Adipose tissue (tissue), 3 donors: ENCODE results near the gene DNPEP. TPM values are rescaled to one million over a fixed set of nuclear protein-coding genes. Genes with fewer than 3 reads are reported as not detected.

Source experiments
- H3K27ac ChIP-seq: one replicate; pipeline ENCODE4 v1.5.1; 2013; ENCODE audit warnings: low read depth, low read length
- WGBS, 3 donors: extraction: QIAGEN DNeasy Blood & Tissue Kit; methylation state at CpG; one replicate each; pipeline ENCODE4 v1.1.7; 2013; 5-methylcytosine and 5-hydroxymethylcytosine counted together
- polyA plus RNA-seq, 3 donors: library from polyadenylated mRNA; stranded (reverse); fragments of 200-250 nt; gene quantifications; one replicate each; pipeline ENCODE4 v1.2.3, GENCODE V29; 2013
- donor health status: healthy with polysubstance abuse.
- donor health status: Bipolar disorder and iron deficiency.
- donor health status: healthy.

DNPEP gene
- polyA plus RNA-seq, 3 donors: 43.8 to 100 (median 95.8) TPM

GRCh38 chr2:219384083-219384713 is 3.5 kb downstream of the DNPEP start:
- H3K27ac ChIP-seq: no peak overlapping the region
- WGBS, 3 donors: 90% methylated on average over 15 of the region's 15 CpGs

DNA sequence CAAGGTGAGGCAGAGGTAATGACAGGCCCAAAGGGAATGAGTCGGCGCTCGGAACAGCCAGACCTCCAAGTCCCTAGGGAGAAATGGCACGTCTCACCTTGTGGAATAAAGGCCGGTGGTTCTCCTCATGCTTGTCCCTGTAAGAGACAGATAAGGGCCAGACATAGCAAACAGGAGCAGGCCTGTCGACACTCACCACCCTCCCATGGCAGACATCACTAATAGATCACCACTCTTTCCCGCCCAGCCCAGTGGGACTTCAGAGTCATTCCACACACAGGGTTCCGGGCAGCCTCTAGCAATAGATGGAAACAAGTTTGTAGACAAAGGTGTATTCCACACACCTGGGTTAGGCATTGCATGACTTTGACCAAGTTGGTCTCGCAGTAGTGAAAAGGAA is 6.3 kb downstream of the DNPEP start:
- H3K27ac ChIP-seq: no peak overlapping the region
- WGBS, 3 donors: 82 to 92% (median 92%) methylated on average over 9 of the region's 9 CpGs

GRCh38 chr2:219380926-219381325 is 6.8 kb downstream of the DNPEP start:
- H3K27ac ChIP-seq: no peak overlapping the region

DNA sequence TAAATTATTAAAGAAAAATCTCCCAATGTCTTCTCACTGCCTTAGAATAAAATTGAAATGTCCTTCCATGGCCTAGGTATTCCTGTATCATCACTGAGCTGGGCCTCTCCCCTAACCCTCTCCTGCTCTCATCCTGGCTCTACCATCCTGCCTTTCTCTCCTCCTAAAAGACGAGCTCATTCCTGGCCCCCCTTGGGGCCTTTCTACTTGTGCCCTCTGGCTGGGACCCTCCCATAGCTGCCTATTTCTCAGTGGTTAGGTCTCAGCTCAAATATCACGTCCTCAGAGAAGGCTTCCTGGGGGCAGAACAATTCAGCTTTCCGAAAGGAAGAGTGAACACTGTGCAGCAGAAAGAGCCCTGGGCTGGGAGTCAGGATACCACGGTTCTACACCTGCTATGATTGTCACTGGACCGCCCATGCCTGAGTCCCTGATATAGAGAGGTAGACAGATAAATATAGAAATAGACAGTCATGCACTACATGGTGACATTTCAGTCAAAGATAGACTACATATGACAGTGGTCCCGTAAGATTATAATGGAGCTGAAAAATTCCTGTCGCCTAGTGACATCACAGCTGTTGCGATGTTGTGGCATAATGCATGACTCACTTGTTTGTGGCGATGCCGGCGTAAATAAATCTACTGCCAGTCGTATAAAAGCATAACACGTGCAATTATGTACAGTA is 9.4 kb downstream of the DNPEP start:
- WGBS, 3 donors: 92% methylated on average over 13 of the region's 13 CpGs

DNA sequence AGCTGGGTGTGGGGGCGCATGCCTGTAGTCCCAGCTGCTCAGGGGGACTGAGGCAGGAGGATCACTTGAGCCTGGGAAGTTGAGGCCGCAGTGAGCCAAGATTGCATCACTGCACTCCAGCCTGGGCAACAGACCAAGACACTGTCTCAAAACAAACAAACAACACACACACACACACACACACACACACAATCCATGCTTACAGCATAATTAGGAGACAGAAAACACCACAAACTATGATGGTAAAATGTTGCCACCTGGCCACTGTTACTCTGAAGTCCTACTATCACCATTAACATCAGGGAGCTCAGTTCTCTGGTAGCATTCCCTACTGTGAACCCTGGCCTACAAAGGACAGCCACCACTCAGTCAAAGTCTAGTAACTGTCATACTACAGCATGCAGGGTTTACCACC is 18.3 kb downstream of the DNPEP start:
- 25 to 36% (median 29%) methylated on average over 2 of the region's 2 CpGs for WGBS, 3 donors
- H3K27ac ChIP-seq: no peak overlapping the region

More for the DNA sequence above, 9.4 kb downstream of the DNPEP start:
- H3K27ac ChIP-seq: no peak overlapping the region

DNA sequence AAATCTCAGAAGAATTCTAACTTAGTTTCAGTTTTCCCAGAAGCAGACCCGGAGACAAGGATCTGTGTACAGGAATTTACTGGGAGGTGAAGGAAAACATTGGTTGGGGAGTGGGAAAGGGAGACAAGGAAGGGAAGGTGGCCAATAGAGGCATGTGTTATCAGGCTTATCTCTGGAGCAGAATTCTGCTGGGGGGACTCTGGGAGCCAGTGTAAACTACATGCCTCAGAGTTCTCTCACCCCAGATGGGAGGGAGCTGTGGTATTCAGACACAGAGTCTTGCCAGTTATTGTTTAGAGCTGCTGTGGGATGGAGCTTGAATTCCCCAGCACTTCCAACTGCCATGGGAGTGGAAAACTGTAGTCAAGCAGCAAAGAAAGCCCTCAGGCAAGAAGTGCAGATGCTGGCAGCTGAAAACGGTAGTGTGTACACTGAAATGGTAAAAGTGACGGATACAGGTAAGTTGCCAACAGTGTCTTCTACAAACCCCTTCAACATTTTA is 19.0 kb downstream of the DNPEP start:
- no peak overlapping the region for H3K27ac ChIP-seq
- 42 to 55% (median 51%) methylated on average over 3 of the region's 3 CpGs for WGBS, 3 donors

GRCh38 chr2:219362524-219363164 is 25.1 kb downstream of the DNPEP start:
- WGBS, 3 donors: 39 to 55% (median 39%) methylated on average over 3 of the region's 3 CpGs
- no peak overlapping the region for H3K27ac ChIP-seq

GRCh38 chr2:219362072-219362471 is 25.6 kb downstream of the DNPEP start:
- WGBS, 3 donors: 95 to 99% (median 98%) methylated on average over 5 of the region's 5 CpGs

DNA sequence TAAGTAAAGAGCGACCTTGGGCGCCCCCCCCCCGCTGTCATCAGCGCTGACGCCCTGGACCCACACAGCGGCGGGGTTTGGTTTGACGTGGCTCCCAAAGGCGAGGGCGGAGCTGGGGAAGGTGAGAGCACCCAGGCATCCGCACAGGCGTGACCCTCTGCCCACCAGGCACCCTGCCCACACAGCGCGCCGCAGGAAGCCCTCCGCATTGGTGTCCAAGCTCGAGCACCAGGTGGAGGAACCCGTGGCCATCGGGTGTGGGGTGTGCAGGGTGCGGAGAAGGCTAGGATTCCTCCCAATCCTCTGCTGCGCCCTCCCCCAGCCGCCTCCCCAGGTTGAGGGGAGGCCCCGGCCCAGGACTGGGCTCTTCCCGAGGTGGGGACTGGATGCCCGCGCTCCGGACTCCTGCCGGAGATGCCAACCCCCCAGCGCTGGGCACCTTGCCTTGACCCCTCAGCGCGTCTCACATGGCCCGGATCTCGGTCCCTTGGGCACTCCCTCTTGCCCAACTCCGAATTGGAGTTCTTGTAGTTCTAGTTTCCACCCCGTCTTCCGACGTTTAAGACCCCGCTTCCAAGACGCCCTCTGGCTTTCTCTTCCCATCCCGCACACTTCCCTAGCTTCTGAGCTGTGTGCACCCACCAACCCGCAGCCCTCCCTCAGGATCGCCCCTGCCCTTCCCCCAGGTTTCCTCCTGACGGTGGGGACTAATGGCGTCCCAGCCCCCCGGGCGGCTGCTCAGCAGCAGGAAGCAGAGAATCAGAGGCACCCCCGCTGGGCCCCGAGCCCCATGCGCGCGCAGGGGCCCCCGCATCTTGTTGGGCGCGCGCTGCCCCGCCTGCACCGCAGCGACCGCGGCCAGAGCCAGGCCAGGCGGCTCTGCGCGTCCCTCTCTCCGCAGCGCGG is 29.3 kb downstream of the DNPEP start:
- no peak overlapping the region for H3K27ac ChIP-seq
- WGBS, 3 donors: 2 to 5% (median 4%) methylated on average over 58 to 66 of the region's 66 CpGs

More at GRCh38 chr2:219362072-219362471, 25.6 kb downstream of the DNPEP start:
- H3K27ac ChIP-seq: no peak overlapping the region

GRCh38 chr2:219356834-219357233 is 30.9 kb downstream of the DNPEP start:
- H3K27ac ChIP-seq: no peak overlapping the region
- 31 to 68% (median 57%) methylated on average over 1 of the region's 1 CpG for WGBS, 3 donors

DNA sequence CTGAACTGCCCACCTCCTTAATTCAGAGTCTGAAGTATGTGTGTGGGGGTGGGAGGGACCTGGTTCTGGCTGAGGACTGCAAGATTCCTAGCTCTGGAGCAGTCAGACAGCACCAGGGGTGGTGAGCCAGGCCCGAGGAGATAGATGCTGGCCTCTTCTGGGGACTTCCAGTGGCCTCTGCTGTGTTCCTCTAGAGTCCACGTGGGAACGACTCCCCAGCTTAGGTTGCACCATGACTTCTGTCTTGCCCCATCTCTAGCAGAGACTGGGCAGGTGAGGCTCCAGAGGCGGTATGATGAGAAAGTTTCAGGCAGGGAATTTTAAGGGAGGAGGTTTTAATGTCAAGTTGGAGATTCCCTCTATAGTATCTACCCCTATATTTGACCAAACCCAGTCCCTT is 33.1 kb downstream of the DNPEP start:
- H3K27ac ChIP-seq: no peak overlapping the region
- 63 to 69% (median 66%) methylated on average over 4 of the region's 4 CpGs for WGBS, 3 donors

- 71 to 80% (median 79%) methylated on average over 5 of the region's 5 CpGs for WGBS, 3 donors
- no peak overlapping the region for H3K27ac ChIP-seq
Measured at GRCh38 chr2:219353129-219353528, 34.6 kb downstream of the DNPEP start.

DNA sequence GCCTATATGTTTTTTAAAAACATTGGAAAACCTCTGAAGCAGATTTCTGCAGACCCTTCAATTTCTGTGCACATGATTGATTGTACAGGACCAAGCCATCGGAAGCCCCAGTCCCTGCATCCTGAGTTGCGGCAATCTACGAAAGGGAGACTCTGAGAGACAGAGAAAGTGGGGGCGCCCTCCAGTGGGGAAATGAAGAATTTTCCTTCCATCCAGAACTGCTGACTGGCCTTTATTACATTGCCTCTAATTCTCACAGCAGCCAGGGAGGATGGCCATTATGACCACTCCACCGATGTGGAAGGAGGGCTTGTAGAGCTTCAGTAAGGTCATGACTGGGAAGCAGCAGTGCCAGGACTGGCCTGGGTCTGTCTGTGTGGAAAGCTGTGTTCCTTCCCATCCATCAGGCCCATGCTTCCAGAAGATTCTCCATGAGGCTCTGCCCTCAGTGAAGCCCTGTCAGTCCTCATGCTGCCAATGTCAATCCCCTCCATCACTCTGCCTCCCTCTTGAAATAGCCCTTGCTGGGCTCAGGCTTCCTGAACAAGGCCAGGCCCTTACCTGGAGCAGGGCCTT is 35.2 kb downstream of the DNPEP start:
- H3K27ac ChIP-seq: no peak overlapping the region
- 4 to 9% (median 8%) methylated on average over 5 of the region's 5 CpGs for WGBS, 3 donors

DNA sequence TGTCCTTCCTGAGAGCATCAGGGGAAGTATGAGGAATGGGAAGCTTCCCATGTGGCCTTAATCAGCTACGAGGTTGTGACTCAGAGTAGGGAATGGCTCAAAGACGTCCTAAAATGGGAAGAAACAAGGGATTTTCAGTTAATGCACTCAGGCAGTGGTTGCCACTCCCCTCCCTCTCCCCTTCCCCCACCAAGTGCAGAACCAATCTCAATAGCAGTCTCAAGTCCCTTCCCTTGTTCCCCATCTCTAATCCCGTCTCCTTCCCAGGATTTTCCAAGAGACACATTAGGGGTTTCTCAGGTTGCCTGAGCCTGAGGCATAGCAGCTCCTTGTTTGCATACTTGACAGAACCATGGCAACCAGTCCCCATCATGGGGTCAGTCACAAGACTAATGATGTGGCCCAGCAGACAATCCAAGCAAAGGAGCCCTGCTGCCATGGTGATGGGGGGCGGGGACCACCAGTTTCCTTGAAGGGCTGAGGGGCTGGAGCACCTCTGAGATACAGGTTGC is 36.9 kb downstream of the DNPEP start:
- WGBS, 3 donors: 38 to 44% (median 42%) methylated on average over 4 of the region's 4 CpGs
- no peak overlapping the region for H3K27ac ChIP-seq

DNA sequence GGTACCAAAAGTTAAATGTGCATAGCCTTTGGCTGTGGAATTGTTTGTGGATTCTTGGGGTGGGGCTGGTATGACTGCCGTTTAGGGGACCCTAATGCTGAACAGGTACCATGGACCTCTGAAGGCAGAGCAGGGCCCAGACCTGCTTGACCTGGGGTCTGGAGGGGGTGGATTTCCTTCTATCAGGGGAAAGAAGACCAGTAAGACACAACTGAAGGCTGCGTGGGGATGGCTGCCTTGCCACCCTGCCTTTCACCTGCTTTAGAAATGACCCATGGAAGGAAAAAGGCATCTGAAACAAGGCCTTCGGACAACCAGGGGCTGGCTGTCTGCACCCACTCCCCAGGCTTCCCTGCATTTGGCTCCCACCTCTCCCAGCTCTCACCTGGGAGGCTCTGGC is 37.5 kb downstream of the DNPEP start:
- WGBS, 3 donors: 43 to 75% (median 72%) methylated on average over 3 of the region's 3 CpGs

DNA sequence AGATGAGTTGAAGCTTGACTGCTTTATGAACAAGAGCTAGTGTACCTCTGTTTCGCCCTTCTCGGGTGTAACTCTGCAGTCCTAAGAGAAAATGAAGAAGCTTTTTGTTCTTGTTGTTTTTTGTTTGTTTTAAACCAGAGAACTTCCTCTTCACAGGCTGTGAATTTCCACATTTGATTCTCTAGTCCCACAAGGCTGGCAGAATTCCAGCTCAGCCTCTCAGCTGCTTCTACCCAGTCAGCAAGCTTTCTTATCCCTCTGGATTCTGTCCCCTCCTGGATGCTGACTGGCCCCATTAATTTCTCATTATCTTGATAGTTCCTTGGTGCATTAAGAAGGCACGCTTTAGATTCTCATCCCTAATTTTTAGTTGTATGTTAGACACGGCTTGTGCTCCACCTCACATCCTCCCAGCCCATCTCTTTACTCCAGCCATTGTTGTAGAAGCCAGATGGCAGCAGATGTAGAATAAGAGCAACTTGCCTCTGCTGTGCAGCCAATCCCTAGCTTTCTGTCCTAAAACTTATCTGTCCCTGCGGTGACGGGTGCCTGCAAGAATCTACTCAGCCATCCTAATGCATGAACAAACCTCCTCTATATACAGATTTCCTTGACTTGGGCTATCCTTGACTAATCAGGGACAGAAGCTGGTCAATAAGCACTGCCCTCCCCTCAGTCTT is 42.8 kb downstream of the DNPEP start:
- no peak overlapping the region for H3K27ac ChIP-seq
- 37 to 53% (median 50%) methylated on average over 6 of the region's 6 CpGs for WGBS, 3 donors

More for the DNA sequence above, 37.5 kb downstream of the DNPEP start:
- H3K27ac ChIP-seq: no peak overlapping the region

DNA sequence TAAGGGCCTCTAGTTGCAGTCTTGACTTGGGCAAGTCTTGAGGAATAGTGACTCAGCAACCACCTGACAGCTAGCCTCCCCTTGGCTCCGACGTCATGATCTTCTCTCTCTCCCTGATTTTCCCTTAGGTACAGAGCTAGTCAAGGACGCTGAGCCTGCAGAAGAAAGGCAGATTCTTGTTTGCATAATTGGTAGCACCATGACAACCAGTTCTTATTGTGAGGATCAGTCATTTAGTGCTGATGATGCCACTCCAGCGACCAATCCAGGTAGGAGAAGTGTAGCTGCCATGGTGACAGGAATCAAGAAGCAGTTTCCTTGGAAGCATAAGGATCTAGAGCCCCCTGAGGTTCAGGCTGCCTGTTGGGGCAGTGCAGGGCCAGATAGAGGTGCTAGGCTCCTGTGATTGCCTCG is 52.3 kb downstream of the DNPEP start:
- 25 to 58% (median 46%) methylated on average over 5 of the region's 5 CpGs for WGBS, 3 donors

More for the DNA sequence above, 52.3 kb downstream of the DNPEP start:
- H3K27ac ChIP-seq: no peak overlapping the region
